ENCODE measurements around the gene SP110. TPM values are rescaled to one million over a fixed set of nuclear protein-coding genes. Genes with fewer than 3 reads are reported as not detected.

The SP110 gene
- total and polyA plus RNA-seq, 2 of the 8 experiments (the other 6 are each of a cell fraction or from before 2014, with no cell fraction given), result 3.1 to 7.1 TPM

DNA sequence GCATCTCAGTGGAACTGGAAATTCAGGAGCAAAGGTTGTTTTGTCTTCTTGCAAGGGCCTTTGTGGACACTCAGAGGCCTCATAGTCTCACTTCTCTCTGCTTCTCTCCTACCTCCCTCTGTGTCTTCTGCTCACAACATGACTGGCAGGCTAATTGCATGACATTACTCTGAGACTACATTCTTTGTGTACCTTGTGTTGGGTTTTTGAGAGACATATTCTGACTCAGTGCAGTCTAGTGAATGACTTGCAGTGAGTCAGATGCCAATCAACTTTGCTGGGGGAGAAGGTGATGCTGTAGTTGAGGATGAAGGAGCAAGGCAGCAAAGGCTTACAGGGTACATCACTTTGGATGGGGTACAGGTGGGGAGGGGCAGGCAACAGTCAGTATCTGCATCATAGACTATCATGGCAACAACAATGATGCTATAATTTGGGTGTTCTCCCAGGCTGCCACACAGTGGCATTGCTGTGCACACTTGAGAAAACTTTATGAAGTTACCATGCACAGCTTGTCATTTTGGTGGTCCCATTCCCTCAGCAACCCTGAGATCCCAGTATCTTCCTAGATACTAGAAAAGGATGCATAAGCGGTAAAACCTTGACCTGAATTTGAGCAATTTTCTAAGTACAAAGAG lies 81.8 kb downstream of the SP110 start:
- Histone ChIP-seq H2BK12ac (ENCODE audit: low read depth, low read length) (no peak overlapping the region), H3K27ac (ENCODE audit: low read depth, low read length) (no peak overlapping the region), H3K4me2 (ENCODE audit: insufficient read depth in 1 of 2, low read depth in 2 of 2, low read length in 2 of 2) (no peak overlapping the region), H3K23ac (ENCODE audit: insufficient read length) (no peak overlapping the region), H3K4me1 (replicated peaks in 1 of 4; ENCODE audit: control insufficient read depth in 3 of 4, insufficient read depth in 4 of 4, low read length in 3 of 4) (peaks cover 0 to 2% (median 0%) of the 10 kb centered on the region in 4 experiments; a peak in 1 of 7 replicates), H4K20me1 (replicated peaks in 1 of 2; ENCODE audit: control insufficient read depth in 1 of 2, insufficient read depth in 2 of 2, low read length in 2 of 2) (no peaks in the 10 kb centered on the region), H4K91ac (replicated peaks; ENCODE audit: insufficient read length, low read length) (no peak overlapping the region), H3K79me2 (ENCODE audit: control insufficient read depth in 1 of 2, insufficient read depth in 2 of 2, low read length in 2 of 2) (no peaks in the 10 kb centered on the region), H2AFZ (ENCODE audit: low read length) (no peak overlapping the region), H3K36me3 (ENCODE audit: control insufficient read depth in 2 of 4, insufficient read depth in 4 of 4, low read length in 3 of 4) (peaks cover 0 to 4% (median 0%) of the 10 kb centered on the region in 4 experiments; a peak in 1 of 8 replicates), H2AK5ac (ENCODE audit: low read depth, low read length) (no peak overlapping the region), H4K8ac (ENCODE audit: extremely low read depth, insufficient read depth, low read length) (no peak overlapping the region), H2BK5ac (ENCODE audit: low read depth, low read length) (no peak overlapping the region), H3K23me2 (ENCODE audit: low read depth, low read length) (no peaks in the 10 kb centered on the region), H3K14ac (ENCODE audit: insufficient read length) (no peak overlapping the region), H3K9me3 (ENCODE audit: insufficient read depth in 2 of 2, low read depth in 1 of 2, low read length in 1 of 2) (peaks cover 22 to 23% of the 10 kb centered on the region in 2 experiments), H3K18ac (ENCODE audit: extremely low read depth, low read length) (no peak overlapping the region), H2BK120ac (replicated peaks; ENCODE audit: low read depth, low read length) (no peak overlapping the region), H3K56ac (replicated peaks; ENCODE audit: insufficient read length, low read depth, low read length) (no peak overlapping the region), H2BK15ac (ENCODE audit: low read length) (no peak overlapping the region), H3K4ac (replicated peaks; ENCODE audit: insufficient read length, low read depth, low read length) (no peak overlapping the region), H3K9ac (replicated peaks in 1 of 4; ENCODE audit: extremely low read depth in 1 of 4, low read depth in 3 of 4, low read length in 3 of 4) (no peak overlapping the region), H3K27me3 (replicated peaks in 1 of 4; ENCODE audit: control insufficient read depth in 3 of 4, extremely low read depth in 1 of 4, insufficient read depth in 3 of 4, low read length in 3 of 4) (no peaks in the 10 kb centered on the region), H3K79me1 (ENCODE audit: low read depth, low read length) (no peaks in the 10 kb centered on the region), H4K5ac (ENCODE audit: insufficient read length, low read depth, low read length) (no peak overlapping the region), H3K4me3 (ENCODE audit: extremely low read depth in 1 of 4, insufficient read depth in 2 of 4, low read depth in 3 of 4, low read length in 4 of 4) (no peak overlapping the region), H2BK20ac (ENCODE audit: low read length) (no peak overlapping the region)
- 95% methylated on average over 1 of the region's 1 CpG; no CpG with 5 or more reads in 1 of the 2 experiments for WGBS, 2 experiments (ENCODE audit: extremely low coverage in 1 of 2, insufficient coverage in 1 of 2, insufficient read length in 1 of 2, insufficient replicate concordance in 2 of 2, low coverage in 1 of 2, low lambda C conversion rate in 2 of 2, missing lambda C conversion rate in 1 of 2)
- ChIA-PET POLR2A (ENCODE audit: partially characterized antibody) (no interaction called here), CTCF (ENCODE audit: partially characterized antibody) (no interaction called here)
- FAIRE-seq (no peak), DNase-seq (ENCODE audit: low read depth in 1 of 2, low spot score in 2 of 2) (no peak)
- TF ChIP-seq SIRT6 (IDR thresholded peaks at IDR 0.05; ENCODE audit: low read length) (no peak), EGR1 (IDR thresholded peaks at IDR 0.05; ENCODE audit: borderline replicate concordance, low read depth, low read length) (no peak), SRF (IDR thresholded peaks at IDR 0.05; ENCODE audit: low read depth, low read length) (no peak), TAF7 (optimal IDR thresholded peaks at IDR 0.05; ENCODE audit: borderline replicate concordance, low read depth, low read length) (no peak), EP300 (IDR thresholded peaks at IDR 0.05; ENCODE audit: borderline replicate concordance in 1 of 2, low read depth in 2 of 2, low read length in 2 of 2) (no peak), KDM1A (IDR thresholded peaks at IDR 0.05; ENCODE audit: borderline replicate concordance, low read length) (no peak), E2F6 (IDR thresholded peaks at IDR 0.05) (no peak), SIN3A (conservative IDR thresholded peaks at IDR 0.05 in 1 of 2, IDR thresholded peaks at IDR 0.05 in 1 of 2; ENCODE audit: low read depth in 1 of 2, low read length in 2 of 2) (no peak), CTCF (IDR thresholded peaks at IDR 0.05; ENCODE audit: control extremely low read depth in 1 of 3, insufficient read depth in 1 of 3, low read depth in 1 of 3, low read length in 3 of 3) (no peak), SP4 (IDR thresholded peaks at IDR 0.05; ENCODE audit: low read length) (no peak)
